HCT116 (cell line): ENCODE results near the gene CKLF.

Source experiments
- RAD21 ChIP-seq: IDR thresholded peaks from 2 replicates; pipeline ENCODE4 v1.6.1; 2012; ENCODE audit warnings: low read depth, mild to moderate bottlenecking
- TF ChIP-seq, protein P1 (sequence below), 3 experiments: fragments of 200-600 bp in 1 of 3; sonication (generic) in 1 of 3; IDR thresholded peaks in 2 of 3; conservative IDR thresholded peaks in 1 of 3; 2 replicates each; pipeline ENCODE4 v1.5.1; 2012 to 2017; ENCODE audit warnings: low read depth in 2 of 3, low read length in 2 of 3, antibody characterized with exemption in 1 of 3, borderline replicate concordance in 1 of 3, control low read depth in 1 of 3, mild to moderate bottlenecking in 1 of 3, mixed read lengths in 1 of 3, mixed run types in 1 of 3, moderate library complexity in 1 of 3; ENCODE audit not compliant: insufficient read depth in 1 of 3

DNA sequence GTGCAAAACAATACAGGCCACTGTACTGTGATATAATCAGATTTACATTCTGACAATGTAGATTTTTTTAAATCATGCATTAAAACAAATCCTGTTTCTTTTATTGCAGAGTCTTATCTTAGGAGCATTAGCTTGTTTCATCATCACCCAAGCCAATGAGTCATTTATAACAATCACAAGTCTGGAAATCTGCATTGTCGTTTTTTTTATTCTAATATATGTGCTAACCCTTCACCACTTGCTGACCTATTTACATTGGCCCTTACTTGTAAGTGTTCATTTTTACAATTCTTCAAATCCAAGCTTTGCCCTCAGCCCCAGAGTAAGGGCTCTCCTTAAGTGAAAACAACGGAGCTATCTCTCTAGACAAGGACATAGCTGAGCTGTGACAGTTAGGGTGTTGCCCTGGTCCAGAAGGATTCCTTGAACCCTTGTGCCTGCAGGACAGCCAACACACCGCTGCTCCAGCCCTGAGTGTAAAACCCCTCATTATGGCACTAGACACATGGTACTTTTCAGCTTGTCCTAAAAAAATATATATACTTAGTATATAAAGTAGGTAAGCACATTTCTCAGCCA is 17.5 kb downstream of the CKLF start:
- TF ChIP-seq, protein P1, sequence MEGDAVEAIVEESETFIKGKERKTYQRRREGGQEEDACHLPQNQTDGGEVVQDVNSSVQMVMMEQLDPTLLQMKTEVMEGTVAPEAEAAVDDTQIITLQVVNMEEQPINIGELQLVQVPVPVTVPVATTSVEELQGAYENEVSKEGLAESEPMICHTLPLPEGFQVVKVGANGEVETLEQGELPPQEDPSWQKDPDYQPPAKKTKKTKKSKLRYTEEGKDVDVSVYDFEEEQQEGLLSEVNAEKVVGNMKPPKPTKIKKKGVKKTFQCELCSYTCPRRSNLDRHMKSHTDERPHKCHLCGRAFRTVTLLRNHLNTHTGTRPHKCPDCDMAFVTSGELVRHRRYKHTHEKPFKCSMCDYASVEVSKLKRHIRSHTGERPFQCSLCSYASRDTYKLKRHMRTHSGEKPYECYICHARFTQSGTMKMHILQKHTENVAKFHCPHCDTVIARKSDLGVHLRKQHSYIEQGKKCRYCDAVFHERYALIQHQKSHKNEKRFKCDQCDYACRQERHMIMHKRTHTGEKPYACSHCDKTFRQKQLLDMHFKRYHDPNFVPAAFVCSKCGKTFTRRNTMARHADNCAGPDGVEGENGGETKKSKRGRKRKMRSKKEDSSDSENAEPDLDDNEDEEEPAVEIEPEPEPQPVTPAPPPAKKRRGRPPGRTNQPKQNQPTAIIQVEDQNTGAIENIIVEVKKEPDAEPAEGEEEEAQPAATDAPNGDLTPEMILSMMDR (IDR thresholded peaks at IDR 0.05 in 2 of 3, conservative IDR thresholded peaks at IDR 0.05 in 1 of 3; ENCODE audit: borderline replicate concordance in 1 of 3, insufficient read depth in 1 of 3, low read depth in 2 of 3, low read length in 2 of 3), result no peak
- TF ChIP-seq RAD21, result no peak
